GM19467 (cell line): ENCODE measurements around the gene ARL5A.
A peak's percentile ranks its signal among the peaks of the same experiment; 100 is the strongest.

Experiments
- ATAC-seq: cut with Tn5 transposase; IDR thresholded peaks from one replicate; pipeline ENCODE4 v1.9.1; 2021; ENCODE audit warnings: mild to moderate bottlenecking, moderate library complexity; ENCODE audit not compliant: unreplicated experiment

Gene ARL5A

DNA sequence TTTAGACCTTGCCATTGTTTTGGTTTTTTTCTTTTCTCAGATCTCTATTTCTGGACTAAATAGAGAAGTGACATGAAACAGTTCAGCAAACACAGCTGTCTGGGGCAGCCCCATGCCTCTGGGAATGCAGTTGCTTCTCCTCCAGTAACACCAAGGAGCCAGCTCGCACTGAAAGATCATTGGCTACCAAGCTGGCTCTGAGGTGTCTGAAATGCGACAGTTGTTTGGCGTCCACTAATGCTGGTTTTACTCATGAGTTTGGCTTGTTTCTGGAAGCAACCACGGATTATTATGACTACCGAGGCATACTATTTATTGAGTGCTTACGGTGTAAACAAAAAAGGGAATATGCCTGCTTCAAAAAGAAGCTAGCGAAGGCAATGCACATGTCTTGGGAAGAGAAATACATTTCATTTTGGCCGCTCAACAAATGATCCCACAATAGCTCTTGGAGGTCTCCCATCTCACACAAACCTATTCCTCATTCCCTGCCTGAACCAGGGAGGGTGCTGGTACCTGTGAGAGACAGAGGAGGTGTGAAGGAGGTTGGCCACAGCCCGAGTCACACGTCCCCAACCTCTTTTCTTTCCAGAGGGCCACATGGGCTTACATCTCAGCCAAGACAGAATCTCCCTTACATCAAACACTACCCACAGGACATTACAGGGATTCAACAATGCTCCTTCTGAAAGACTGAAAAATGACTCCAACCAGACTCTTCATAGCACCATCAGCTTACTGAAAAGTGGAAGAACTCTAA lies 56.4 kb downstream of the ARL5A start:
- peak; percentile 95 for ATAC-seq

DNA sequence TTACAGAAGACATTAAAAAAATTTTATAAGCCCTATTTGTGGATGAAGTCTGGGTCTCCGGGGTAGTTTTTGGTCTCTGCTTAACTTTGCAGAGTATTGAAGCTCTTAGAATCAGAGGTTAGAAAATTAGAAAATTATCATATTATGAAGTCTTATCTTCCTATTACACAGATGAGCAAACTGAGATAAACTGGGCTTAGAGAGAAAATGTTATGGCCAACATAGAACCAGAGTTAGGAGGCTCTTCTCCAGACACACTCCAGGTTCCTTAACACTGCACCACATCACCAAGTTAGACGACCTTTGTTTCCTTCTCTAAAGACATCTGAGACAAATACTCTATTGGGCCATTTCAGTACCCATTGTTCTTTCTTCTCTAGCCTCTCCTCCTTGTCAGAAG lies 57.2 kb downstream of the ARL5A start:
- peak; percentile 12 for ATAC-seq

DNA sequence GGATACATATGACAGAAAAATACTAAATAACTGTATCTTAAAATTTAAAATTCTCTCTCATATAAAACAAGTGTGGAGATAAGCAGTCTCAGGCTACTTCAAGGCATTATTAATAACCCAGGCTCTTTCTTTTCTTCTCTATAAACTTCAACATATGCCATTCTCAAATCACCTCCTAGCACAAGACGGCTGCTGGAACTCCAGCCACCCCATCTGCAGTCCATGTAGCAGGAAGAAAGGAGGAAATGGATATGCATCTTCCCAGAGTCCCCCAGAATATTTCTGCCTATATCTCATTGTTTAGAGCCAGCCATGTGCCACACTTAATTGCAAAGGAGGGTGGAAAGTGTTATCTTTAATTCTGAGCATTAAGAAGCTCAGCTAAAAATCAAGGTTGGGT lies 58.6 kb downstream of the ARL5A start:
- no peak for ATAC-seq

DNA sequence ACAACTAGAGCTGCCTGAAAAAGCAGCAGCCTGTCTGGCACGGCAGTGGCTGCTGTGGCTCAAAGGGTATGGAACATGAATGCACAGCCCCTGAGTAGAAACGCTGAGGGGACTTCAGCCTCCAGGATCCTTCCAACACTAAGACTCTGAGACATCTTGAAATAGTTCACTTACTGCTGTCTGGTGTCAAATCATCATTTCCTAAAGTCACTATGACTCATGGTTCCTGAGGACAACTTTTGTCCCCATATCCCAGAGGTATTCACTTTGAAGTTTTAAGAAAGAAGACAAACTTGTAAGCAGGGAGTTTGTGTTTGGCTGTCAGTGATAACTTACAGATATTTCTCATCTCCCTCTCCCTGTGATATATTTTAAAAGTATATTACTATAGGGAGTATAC lies 60.7 kb downstream of the ARL5A start:
- no peak for ATAC-seq

DNA sequence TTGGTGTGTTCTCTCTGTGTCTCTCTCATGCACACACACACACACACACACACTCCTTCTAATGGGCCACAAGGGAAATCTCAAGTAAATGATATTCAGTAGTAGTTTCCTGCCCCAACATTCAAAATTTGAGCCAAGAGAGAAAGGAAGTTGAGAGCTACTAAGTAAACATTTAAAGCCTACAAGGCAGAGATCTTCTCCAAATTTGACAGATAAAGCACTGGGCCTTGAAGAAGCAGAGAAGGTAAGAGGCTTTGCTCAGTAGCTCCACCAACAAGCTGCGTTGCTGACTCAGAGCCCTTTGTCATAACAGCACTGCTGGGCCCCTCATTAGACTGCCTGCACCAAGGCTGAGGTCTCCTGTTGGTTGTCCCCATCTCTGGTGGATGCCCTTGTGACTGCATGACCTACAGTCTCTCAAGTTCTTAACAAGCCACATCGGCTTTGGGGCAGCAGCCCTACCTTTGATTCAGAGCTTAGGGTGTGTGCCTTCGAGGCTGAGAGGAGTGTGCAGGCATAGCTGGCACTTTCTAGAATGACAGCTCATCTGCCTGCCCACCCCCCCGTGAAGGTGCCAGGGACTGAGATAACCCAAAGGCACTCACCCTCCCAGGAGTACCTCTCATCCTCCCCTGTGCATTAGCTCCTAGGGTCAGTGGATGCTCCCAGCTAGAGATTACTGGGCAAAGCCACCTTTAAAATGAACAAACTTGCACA lies 61.6 kb downstream of the ARL5A start:
- peak; percentile 45 for ATAC-seq

DNA sequence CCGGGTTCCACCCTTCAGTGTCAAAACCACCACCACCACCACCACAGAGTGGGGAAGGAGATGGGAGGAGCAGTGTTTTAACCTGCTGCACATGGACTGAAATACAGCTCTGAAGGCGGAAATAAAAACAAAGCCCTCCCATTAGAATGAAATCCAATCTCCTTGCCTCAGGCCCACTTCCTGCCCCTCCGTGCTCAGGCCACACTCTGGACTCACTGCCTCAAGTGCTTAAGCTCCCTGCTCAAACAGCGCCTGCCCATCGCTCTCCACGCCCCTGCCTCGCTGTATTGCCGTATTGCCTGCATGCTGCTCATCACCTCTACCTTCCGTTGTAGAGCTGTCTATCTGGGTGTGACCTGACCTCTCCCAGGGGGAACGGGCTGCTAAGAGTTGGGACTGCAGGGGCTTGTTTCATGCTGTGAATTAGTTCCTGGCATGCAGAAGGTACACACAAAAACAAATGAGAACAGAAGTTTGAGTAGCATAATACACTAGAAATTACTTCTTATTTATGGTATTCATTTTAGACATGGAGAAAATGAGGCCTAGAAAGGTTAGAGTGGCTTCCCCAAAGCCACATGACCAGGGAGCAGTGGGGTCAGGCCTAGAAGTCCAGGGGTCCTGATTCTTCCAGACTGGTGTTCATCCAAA lies 62.3 kb downstream of the ARL5A start:
- peak; percentile 45 for ATAC-seq

DNA sequence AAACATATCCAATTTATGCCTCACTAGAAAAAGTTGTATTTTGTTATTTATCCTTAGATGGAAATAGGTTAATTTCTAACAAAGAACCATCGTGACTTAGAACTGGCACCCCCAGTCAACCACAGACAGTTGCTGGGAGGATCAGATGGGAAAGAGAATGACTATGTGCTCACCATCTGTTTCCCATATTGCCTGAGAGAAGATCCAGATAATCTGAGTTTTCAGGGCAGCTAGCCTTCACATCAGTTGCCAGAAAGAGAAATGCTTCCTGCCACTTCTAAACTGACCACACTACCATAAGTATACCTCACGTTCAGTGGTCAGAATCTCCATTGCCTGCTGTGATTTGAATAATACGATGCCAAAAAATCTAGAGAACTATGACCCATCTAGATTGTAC lies 65.5 kb downstream of the ARL5A start:
- ATAC-seq = no peak

DNA sequence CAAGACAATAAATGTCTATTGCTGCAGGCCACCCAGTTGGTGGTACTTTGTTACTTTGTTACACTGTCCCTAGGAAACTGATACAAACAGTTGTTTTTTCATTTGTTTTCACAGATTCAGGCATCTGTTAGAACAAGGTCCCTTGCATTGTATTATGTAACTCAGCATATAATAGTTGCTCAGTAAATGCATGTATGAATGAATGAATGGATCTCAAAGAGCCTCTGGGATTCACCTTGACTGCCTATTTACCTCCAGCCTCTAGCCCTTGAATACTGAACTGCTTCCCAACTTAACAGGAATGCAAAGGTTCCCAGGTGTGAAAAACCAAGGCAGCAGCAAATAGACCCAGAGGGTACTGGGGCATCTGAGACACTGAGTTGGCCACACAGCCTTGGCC lies 66.5 kb downstream of the ARL5A start:
- no peak for ATAC-seq

DNA sequence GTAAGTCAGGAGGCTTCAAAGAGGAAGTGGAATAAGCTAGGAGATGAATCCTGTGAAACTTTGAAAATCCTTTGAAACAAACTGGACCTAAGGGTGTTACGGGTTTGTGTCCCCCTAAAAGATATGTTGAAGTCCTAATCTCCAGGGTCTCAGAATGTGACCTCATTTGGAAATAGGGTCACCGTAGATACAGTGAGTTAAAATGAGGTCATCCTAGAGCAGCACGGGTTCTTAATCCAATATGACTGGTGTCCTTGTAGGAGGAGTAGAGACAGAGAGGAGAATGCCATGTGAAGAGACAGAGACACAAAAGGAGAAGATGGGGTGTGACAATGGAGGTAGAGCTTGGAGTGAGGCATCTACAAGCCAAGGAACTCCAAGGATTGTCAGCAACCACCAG lies 67.0 kb downstream of the ARL5A start:
- no peak for ATAC-seq

DNA sequence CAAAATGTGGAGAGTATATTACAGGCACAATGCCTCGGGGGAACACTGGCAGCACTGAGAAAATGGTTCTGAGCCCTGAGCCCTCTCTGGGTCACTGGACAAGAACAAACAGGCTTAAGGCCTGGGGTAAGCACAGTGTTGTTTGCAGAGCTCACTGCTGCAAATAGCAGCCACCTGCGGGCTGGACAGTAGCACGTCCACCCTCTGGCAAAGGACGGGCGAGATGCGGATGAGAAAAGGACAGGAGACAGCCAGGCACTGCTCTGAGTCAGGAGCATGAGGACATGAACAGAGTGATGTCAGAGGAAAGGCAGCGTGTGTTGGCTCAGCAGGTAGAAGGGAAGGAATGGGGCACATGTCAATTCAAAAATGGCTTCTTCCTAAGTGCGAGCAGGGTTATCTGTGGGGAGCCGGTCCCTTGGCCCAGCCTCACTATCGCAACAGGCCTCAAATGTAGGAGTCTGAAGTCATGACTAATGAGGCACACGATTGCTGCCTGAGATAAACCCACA lies 68.0 kb downstream of the ARL5A start:
- no peak for ATAC-seq

DNA sequence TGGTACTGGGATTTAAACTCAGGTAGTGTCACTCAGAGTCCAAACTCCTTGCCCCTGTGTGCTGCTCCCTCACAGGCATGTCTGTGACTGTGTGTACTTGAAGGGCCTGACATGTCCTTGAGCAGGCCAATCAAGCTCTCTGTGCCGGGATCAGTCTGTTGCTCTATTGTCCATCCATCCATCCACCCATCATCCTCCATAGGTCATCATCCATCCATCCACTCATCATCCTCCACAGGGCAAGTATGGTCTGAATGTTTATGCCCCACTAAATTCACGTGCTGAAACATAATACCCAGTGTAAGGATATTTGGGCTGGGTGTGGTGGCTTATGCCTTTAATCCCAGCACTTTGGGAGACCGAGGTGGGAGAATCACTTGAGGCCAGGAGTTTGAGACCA lies 69.5 kb downstream of the ARL5A start:
- ATAC-seq = no peak

DNA sequence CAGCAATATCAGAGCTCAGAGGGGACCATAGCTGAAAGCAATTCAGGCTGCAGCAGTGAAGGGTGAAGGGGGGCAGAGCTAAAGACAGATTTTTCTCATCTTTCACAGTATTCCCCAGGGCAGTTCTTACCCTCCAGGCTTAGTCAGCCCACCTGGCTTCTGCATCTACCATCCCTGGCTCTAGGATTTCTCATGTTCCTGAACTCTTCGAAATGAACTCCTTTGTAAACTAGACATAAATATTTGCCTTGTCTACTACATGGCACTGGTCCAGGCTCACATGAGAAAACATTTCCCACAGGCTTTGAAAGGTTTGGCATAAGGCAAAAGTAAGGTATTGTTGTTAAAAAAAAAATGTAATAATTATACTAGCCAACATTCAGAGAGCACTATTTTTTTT lies 70.4 kb downstream of the ARL5A start:
- ATAC-seq = no peak

DNA sequence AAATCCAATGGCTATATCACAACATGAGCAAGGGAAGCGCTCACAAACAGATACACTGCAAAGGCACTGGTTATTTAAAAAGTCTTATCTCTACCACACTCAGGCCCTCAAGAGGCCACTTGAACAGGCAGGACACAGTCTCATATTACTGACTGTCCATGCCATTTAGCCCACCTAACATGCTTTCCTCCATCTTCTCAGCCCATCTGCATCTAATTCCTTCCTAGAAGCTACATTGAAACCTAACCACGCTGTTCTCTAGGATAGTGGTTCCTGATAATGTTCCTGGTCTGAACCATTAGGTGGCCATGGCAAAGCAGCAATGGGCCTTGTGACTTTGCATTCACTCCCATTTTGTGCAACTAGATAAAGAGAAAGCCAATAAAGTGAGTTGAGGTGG lies 71.4 kb downstream of the ARL5A start:
- ATAC-seq = no peak

DNA sequence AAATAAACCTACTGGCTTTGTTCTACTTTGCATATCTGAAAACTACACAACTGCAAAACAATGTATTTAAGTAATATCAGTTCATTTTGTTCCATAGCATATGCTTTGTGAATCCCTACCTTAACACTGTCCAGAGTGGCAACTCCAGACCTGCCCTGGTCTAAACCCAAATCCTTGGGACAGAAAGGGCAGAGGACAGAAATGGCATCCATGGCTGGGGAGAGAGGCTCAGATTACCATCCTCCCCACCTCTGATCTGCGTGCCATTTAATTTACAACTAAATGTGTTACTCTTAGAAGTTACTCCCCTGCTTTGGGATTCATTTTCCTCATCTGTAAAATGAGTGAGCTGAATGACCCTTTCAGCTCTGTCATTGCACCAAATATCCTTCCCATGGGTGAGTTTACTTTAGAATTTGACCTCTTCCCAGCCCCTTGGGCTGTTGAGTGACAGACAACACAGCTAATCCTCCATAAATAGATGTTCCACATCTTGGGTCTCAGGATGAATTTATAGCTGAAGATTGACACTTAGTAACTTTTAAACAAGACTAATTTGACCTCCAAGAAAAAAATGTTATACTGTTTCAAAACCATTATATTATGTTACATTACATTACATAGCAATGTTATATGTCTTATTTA lies 73.8 kb downstream of the ARL5A start:
- ATAC-seq = no peak

DNA sequence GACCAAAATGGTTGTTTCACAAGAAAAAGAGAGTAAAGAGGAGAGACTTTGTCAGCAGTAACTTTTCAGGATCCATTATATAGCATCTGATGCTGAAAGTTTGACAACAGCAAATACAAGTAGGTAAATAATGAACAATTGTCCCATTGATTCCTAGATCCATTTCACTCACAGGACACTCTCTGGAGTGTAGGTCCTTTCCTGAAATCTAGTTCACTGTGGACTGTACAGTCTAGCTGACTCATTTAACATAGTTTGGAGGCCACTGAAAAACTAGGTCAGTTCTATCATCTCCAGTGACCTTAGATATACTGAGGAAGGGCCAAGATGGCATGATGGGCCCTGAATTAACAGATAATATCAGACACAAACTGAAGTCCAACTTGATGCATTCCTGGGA lies 74.7 kb downstream of the ARL5A start:
- ATAC-seq = no peak
